UCSD-AML1 (cell line): ENCODE data around the gene PLEKHA1.
A peak's percentile ranks its signal among the peaks of the same experiment; 100 is the strongest.

Experiments
- DNase-seq: peaks from one replicate; lab custom pipeline; 2025; ENCODE audit not compliant: unreplicated experiment; lab: John Stamatoyannopoulos, UW

PLEKHA1 gene

DNA sequence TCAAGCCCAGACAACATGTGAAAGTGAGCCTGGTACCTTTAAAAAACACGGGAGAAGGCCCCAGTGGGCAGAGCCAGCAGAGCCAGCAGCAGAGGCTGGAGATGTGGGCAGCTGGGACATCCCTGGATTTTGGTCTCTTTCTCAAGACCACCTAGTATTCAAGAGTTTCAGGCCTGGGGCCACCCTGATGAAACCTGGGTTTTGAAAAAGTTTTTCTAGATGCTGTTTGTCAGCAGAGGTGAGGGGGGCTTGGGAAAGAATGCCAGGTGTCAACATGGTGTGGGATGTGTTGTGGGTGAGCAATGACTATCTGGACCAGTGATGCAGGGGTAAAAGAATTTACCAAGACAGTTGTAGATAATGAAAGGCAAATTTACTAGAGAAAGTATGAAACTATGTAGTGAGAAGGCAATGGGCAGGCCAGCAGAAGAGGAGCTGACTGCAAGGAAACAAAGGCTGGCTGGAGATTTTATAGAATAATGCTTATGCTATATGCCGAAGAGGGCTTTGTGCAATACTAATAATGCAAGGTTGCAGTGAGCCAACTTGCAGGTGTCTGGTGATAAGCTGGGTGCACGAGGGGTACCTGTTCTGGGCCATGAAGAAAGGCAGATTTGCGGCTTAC, 28.1 kb upstream of the PLEKHA1 start:
- DNase-seq, result no peak

DNA sequence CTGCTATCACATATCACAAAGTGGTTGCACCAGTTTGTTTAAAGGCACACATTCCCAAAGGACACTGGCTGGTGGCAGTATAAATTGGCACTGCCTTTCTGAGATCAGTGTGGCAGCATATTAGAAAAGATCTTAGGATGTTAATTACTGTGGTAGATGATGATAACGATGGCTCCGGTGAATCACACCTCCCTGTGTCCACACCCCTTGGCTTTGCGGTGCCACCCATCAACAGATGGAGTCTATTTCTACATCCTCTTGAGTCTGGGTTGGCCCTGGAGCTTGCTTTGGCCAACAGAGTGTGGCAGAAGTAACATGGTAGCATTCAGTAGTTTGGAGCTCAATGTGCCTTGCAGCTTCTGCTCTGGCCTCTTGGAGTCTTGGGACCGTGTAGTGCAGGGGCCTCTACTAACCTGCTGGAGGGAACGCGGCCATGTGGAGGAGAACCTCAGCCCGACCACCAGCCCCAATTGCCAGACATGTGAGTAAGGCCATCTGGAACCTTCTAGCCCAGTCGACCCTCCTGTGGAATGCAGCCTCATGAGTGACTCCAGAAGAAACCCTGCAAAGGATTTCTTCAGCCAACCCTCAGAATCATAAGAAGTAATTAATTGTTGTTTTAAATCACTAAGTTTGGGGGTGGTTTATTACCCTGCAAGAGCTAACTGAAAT, 27.2 kb upstream of the PLEKHA1 start:
- no peak for DNase-seq

DNA sequence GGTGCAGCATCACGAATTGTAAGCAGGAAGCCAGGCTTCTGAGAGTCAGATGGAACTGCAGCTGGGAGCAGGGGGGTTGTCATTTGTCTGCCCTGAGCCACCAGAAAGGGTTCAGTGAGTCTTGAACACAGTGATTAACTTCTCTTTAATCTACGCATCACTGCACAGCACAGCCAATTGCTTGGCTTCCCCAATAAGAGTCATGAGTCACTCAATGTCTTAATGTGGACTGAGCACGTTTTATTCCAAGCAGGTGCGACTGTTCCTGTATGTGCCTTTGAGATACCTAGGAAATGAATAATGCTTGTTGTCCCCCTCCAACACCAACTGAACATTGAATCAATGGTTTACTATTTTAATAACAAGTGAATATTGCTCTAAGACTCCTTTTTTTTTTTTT, 26.0 kb upstream of the PLEKHA1 start:
- DNase-seq, result no peak

DNA sequence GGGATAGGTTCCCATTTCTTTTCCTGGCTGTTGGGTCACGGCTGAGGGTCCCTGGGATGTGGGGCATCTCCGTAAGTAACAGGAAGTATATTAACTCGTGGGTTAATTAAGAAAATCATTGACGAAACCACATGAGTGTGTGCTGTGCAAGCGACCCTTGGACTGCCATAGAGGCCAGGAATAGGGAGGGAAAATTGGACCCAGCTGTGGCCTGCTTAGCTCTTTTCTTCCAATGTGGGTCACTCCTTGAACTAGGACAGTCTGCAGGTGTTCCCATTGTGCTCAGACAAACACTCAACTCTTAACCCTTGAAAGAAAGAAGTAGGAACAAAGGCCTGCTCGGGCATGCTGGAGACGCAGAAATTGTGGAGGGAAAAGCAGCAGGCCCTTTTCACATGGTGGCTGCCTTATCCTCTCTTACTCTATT, 25.6 kb upstream of the PLEKHA1 start:
- DNase-seq, result no peak

DNA sequence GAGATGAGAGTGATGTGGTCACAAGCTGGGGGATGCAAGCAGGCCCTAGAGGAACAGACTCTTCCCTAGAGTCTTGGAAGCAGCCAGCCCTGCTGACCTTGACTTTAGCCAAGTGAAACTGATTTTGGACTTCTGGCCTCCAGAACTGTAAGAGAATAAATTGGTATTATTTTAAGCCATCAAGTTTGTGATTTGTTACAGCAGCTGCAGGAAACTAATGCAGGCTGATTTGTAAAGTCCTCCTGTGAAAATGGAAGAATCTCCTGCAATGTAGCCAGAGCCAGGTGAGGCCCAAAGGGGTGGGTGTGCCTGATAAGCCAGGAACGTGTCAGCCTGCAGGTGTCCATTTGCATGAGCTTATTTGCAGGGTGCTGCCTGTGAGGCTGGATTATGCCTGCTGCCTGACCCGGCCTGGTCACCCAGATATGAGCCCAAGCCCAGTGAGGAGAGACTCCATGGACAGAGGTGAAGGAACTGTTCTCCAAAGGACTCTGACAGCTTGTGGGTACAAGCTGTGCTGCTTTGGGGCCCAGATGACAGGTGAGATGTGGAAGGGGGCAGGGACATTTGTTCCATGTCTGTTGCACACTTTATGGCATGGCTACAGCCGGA, 24.6 kb upstream of the PLEKHA1 start:
- DNase-seq, result no peak

DNA sequence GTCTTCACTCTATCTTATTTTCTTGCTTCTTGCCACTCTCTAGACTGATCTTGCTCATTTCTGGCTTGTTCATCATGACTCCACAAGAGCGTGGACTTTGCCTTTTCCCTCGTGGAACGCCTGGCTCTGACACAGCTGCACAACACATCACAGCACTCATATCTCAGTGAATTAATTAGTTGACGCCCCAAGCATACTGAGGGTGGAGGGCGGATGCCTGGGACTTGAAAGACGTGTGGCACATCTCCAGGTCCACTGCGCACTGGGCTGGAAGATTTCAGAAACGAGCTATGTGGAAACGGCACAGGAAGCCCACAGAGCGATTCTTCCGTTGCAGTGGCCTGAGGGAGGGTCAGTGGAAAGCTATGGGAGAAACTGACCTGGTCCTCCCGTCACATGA, 23.6 kb upstream of the PLEKHA1 start:
- DNase-seq, result no peak

DNA sequence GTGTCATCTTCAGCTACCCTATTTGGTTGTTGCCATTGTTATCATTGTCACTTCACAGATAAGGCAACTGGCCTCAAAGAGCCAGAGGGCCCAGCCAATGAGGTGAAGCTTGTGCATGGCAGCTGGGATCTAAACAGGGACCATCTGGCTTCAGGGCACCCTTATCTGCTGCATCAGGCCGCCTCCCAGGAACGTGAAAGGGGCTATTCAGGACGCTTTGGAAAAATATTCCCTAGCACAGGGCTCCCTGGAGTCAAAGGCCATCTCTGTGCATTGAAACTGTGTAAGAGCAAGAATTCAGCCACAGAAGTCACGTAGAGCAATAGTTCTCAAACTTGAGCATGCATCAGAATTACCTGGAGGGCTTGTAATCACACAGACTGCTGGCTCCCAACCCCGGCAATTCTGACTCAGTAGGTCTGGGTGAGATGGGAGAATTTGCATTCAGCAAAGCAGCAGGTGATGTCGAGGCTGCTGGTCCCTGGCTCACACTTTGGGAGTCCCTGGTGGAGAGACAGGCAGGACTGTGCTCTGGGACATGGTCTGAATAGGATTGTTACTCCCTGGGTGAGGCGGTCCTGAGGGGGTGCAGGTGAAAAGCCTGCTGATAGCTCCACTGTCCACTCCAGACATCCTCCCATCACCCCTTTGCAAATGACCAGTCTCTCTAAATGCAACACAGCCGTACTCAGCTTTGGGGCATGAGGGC, 21.5 kb upstream of the PLEKHA1 start:
- DNase-seq, result no peak

DNA sequence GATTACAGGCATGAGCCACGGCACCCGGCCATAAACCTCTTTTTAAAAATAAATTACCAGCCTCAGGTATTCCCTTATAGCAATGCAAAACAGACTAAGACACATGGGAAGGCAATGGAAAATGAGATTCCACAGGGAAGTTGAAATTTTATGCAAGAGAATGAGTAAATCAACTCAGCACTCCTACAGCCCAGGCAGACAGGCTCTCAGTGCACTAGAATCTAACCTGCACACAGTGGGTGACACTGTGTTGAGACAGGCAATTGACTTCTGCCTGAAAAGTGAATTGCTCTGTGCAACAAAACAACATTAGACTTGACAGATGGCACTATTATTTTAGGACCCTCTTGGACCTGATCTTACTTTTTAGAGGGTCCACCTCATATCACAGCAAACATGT, 20.1 kb upstream of the PLEKHA1 start:
- no peak for DNase-seq

DNA sequence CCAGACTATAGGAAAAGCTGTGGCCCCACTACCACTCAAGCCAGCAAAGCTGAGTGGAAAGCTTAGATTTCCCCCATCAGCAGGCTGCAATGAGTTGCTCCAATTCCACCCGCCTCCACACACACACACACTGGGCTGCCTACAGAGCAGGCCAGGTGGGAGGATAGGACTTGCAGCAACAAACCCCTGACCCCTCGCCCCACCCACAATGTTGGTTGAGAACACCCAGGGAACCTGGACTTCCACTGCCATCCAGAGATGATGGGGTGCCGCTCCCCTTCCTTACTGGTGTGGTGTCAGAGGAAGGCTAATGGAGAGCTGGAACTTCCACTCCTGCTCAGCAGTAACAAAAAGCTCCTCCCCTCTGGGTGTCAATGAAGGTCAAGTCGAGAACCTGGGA, 16.8 kb upstream of the PLEKHA1 start:
- no peak for DNase-seq

DNA sequence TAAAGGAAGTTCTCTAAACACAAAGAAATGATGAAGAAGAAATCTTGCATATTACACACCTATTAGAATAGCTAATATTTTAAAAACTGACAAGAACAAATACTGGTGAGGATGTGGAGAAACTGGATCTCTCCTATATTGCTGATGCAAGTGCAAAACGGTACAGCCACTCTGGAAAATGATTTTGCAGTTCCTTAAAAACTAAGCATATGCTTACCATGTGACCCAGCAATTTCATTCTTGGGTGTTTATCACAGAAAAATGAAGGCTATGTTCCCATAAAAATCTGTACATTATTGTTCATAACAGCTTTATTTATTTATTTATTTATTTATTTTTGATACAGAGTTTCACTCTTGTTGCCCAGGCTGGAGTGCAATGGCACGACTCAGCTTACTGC, 14.9 kb upstream of the PLEKHA1 start:
- no peak for DNase-seq

DNA sequence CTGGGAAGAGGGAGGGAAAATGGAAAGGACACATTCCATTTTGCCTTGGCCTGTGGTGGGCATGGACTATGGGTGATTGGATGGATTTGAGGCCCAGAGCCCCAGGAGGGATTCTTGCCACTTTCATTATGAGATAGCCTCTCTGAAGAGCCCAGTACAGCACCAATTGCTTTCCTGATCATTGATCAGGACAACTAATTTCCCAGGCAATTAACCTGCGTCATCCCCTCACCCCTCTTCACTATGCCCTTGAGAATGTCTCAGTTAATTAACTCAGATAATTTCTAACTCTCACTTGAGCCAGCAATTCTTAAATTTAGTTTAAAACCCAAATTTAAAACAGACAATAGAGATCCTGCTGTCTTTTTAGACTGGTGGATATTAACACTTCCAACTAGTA, 13.5 kb upstream of the PLEKHA1 start:
- DNase-seq, result no peak

DNA sequence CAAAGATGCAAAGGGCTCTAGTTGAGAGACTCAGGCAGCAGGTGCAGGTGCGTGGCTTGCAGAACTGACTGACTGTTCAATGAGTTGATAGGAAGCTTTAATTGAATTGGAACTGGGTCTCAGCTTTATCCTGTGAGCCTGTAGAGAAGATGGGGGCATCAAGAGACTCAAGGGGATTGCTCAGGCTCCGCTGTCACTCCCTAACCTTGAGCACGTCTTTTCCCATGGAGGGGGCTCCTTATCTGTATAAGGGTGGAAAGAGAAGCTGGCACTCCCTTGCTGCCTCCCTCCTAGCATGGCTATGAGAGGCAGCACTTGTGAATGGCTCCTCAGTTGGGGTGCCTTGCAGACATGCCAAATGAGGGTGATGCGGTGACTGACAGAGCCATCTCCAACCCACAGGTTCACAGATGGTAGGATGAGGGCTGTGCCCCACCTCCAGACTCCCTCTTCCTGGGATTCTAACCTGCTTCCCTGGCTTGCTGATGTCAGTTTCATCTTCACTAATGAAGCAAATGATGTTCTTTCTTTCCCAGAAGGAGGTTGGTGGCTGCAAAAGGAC, 12.4 kb upstream of the PLEKHA1 start:
- no peak for DNase-seq

- no peak for DNase-seq
Observed at GRCh38 chr10:122362621-122363020, 11.9 kb upstream of the PLEKHA1 start.

GRCh38 chr10:122363311-122363710, 11.2 kb upstream of the PLEKHA1 start:
- DNase-seq, result no peak

GRCh38 chr10:122363722-122364463, 10.6 kb upstream of the PLEKHA1 start:
- no peak for DNase-seq

DNA sequence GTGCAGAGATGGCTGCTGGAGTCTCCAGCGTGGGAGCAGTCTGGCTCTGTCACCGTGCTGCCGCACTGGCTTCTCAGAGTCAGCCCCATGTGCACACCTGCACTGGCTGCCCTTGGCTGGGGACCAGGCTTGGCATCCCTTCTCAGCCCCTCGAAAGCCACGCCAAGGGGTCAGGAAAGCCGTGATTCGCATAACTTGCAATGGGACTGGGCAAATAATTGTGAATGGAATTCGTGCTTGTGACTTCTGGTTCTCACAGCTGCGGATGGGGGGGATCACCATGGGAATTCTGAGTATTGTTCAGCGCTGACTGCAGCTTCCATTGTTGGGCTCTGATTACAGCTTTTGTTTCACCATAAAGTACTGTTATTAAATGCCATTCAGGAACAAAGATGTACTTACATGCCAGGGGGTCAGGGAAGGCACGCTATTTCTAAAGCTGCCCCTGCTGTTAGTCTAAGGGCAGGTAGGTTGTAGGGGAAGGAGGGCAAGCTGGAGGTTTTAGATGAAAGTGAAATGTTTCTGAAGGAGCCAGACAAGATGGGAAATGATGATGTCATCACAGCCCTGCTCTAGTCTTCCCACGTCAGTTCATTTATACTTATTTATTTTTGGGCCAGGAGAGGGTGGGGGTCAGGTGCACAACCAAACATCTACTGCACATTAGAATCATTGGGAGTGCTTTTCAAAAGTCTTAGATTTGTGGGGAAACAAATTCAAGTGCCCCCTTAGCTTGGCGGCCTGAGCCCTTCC, 5.8 kb upstream of the PLEKHA1 start:
- DNase-seq, result no peak

DNA sequence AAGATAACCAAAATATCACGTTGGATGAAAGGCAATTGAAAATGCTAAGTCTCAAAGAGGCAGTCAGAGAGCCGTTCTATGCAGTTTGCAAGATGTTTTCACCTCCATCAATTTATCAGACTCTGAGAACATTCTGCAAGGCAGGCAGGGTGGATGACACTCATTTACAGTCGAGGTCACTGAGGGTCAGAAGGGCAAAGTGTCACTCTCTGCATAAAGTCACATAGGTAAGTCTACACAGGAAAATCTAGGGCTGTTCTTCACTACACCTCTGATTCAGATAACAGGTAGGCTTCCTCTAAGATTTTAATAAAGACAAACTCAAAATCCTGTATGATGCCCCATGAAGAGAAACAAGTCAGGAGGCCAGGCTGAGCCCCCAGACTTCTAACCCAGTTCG, 1.4 kb upstream of the PLEKHA1 start:
- DNase-seq, result no peak

GRCh38 chr10:122373721-122374120, 787 bp upstream of the PLEKHA1 start:
- DNase-seq, result no peak

- peak; percentile 41 for DNase-seq
Observed at GRCh38 chr10:122374859-122375678, 561 bp downstream of the PLEKHA1 start.
